ENCODE results near the gene SLC39A1. TPM values are rescaled to one million over a fixed set of nuclear protein-coding genes. Genes with fewer than 3 reads are reported as not detected.

SLC39A1 gene
- polyA plus RNA-seq, 1 donor from 2014 or later = 35.2 TPM

DNA sequence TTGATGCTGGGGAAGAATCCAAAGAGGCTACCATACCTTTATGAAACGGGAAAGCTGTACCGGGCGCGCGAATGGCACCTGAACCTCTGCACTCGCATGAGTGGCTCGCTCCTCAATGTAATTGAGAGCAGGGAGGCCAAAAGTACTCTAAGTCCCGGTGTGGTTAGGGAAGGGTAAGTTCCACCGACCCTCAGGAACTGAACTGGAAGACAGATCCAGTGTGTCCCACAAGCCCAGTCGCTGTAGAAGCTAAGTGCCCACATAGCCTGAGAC is 41.6 kb downstream of the SLC39A1 start:
- Histone ChIP-seq H3K9ac (ENCODE audit: low read length) (peak overlapping the region; percentile 93), H2AFZ (ENCODE audit: low read depth, low read length) (no peak overlapping the region), H3K9me3 (ENCODE audit: low read length) (no peaks in the 10 kb centered on the region), H3K36me3 (ENCODE audit: insufficient read depth, low read length) (no peaks in the 10 kb centered on the region), H4K20me1 (ENCODE audit: insufficient read depth) (peaks cover 20% of the 10 kb centered on the region), H3K4me2 (ENCODE audit: low read length) (peak overlapping the region; percentile 92), H3K27ac (ENCODE audit: low read length) (peak overlapping the region; percentile 93), H3K79me2 (replicated peaks; ENCODE audit: insufficient read depth, low read length) (peaks cover 54% of the 10 kb centered on the region), H3K27me3 (ENCODE audit: insufficient read depth, low read depth, low read length) (no peaks in the 10 kb centered on the region), H3F3A (ENCODE audit: insufficient read depth, low read length, poor library complexity, severe bottlenecking) (peaks cover 4% of the 10 kb centered on the region), H3K4me3 (ENCODE audit: low read length) (peak overlapping the region; percentile 83), H3K9me2 (ENCODE audit: insufficient read depth, low read length) (no peaks in the 10 kb centered on the region)
- TF ChIP-seq SMC3 (conservative IDR thresholded peaks at IDR 0.05; ENCODE audit: poor library complexity) (peak; percentile 41), EP300 (conservative IDR thresholded peaks at IDR 0.05; ENCODE audit: poor library complexity, severe bottlenecking) (no peak), RAD21 (conservative IDR thresholded peaks at IDR 0.05) (no peak), EZH2 (IDR thresholded peaks at IDR 0.05; ENCODE audit: borderline replicate concordance, insufficient read depth, low read length, poor library complexity, severe bottlenecking) (no peak), POLR2AphosphoS5 (IDR thresholded peaks at IDR 0.05) (no peak), MXI1 (conservative IDR thresholded peaks at IDR 0.05; ENCODE audit: poor library complexity, severe bottlenecking) (no peak), CTCF (IDR thresholded peaks at IDR 0.05; ENCODE audit: poor library complexity, severe bottlenecking) (no peak), TAF1 (IDR thresholded peaks at IDR 0.05; ENCODE audit: low read depth) (no peak)
- TF ChIP-seq, protein P1, sequence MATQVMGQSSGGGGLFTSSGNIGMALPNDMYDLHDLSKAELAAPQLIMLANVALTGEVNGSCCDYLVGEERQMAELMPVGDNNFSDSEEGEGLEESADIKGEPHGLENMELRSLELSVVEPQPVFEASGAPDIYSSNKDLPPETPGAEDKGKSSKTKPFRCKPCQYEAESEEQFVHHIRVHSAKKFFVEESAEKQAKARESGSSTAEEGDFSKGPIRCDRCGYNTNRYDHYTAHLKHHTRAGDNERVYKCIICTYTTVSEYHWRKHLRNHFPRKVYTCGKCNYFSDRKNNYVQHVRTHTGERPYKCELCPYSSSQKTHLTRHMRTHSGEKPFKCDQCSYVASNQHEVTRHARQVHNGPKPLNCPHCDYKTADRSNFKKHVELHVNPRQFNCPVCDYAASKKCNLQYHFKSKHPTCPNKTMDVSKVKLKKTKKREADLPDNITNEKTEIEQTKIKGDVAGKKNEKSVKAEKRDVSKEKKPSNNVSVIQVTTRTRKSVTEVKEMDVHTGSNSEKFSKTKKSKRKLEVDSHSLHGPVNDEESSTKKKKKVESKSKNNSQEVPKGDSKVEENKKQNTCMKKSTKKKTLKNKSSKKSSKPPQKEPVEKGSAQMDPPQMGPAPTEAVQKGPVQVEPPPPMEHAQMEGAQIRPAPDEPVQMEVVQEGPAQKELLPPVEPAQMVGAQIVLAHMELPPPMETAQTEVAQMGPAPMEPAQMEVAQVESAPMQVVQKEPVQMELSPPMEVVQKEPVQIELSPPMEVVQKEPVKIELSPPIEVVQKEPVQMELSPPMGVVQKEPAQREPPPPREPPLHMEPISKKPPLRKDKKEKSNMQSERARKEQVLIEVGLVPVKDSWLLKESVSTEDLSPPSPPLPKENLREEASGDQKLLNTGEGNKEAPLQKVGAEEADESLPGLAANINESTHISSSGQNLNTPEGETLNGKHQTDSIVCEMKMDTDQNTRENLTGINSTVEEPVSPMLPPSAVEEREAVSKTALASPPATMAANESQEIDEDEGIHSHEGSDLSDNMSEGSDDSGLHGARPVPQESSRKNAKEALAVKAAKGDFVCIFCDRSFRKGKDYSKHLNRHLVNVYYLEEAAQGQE (IDR thresholded peaks at IDR 0.05; ENCODE audit: borderline replicate concordance) = peak; percentile 18

DNA sequence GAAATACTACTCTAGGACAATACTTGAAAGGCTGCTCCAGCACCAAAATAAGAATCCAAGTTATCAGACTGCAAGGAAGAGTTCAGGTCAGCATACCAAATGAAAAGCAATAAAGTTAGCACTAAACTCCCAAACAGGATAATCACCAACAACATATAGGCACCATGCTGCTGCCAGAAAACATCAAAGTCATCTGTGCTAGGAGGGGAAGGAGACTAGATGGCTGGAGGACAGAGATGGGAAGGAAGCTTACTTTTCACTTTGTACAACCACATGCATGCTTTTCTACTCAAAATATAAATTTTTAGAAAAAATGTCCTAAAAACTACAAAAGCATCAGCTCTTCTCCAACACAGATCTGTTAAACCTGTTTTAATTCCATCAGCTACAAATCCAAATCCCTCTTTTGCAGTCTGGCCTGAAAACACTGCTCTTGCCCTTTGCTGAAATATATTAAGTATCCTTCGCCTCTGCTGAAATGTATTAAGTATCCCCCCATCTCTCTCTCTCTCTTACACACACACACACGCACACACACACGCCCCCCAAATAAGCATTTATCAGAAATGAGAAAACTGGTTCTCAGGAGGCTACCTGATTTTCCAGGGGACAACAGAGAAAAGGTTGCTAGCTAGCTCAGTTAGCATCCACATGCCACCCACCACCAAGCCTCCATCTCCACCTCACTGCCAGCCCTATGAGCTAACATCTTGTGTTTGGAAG is 42.1 kb downstream of the SLC39A1 start:
- peak overlapping the region; percentile 93 for H3K27ac ChIP-seq (ENCODE audit: low read length)
- H3K9me3 ChIP-seq (ENCODE audit: low read length) = no peaks in the 10 kb centered on the region
- H3K4me3 ChIP-seq (ENCODE audit: low read length) = peak overlapping the region; percentile 83
- peaks cover 4% of the 10 kb centered on the region for H3F3A ChIP-seq (ENCODE audit: insufficient read depth, low read length, poor library complexity, severe bottlenecking)
- peaks cover 59% of the 10 kb centered on the region for H3K79me2 ChIP-seq (replicated peaks; ENCODE audit: insufficient read depth, low read length)
- peak overlapping the region; percentile 93 for H3K9ac ChIP-seq (ENCODE audit: low read length)
- H2AFZ ChIP-seq (ENCODE audit: low read depth, low read length) = no peak overlapping the region
- H3K9me2 ChIP-seq (ENCODE audit: insufficient read depth, low read length) = no peaks in the 10 kb centered on the region
- no peaks in the 10 kb centered on the region for H3K27me3 ChIP-seq (ENCODE audit: insufficient read depth, low read depth, low read length)
- TF ChIP-seq EZH2 (IDR thresholded peaks at IDR 0.05; ENCODE audit: borderline replicate concordance, insufficient read depth, low read length, poor library complexity, severe bottlenecking) (no peak), RAD21 (conservative IDR thresholded peaks at IDR 0.05) (no peak), CTCF (IDR thresholded peaks at IDR 0.05; ENCODE audit: poor library complexity, severe bottlenecking) (no peak), MXI1 (conservative IDR thresholded peaks at IDR 0.05; ENCODE audit: poor library complexity, severe bottlenecking) (peak; percentile 52), TAF1 (IDR thresholded peaks at IDR 0.05; ENCODE audit: low read depth) (no peak), SMC3 (conservative IDR thresholded peaks at IDR 0.05; ENCODE audit: poor library complexity) (no peak)
- H3K36me3 ChIP-seq (ENCODE audit: insufficient read depth, low read length) = no peaks in the 10 kb centered on the region
- H3K4me2 ChIP-seq (ENCODE audit: low read length) = peak overlapping the region; percentile 92
- H4K20me1 ChIP-seq (ENCODE audit: insufficient read depth) = peaks cover 20% of the 10 kb centered on the region

Data from neural cell (in vitro differentiated cells).